Type B pancreatic cell (in vitro differentiated cells): Measurements from ENCODE around the gene SYNCRIP. TPM values are rescaled to one million over a fixed set of nuclear protein-coding genes. Genes with fewer than 3 reads are reported as not detected.
A peak's percentile ranks its signal among the peaks of the same experiment; 100 is the strongest.

Source experiments
- DNase-seq: peaks from one replicate; pipeline ENCODE4 v3.0.0; 2021; ENCODE audit warnings: mixed read lengths; ENCODE audit not compliant: unreplicated experiment; ENCODE audit errors: extremely low spot score
- H3K27ac Mint-ChIP-seq: 2 replicates; pipeline ENCODE4 v1.8.0; 2021; ENCODE audit warnings: mild to moderate bottlenecking, mixed read lengths
- H3K27me3 Mint-ChIP-seq: 2 replicates; pipeline ENCODE4 v1.8.0; 2021; ENCODE audit warnings: mixed read lengths
- H3K36me3 Mint-ChIP-seq: 2 replicates; pipeline ENCODE4 v1.8.0; 2021; ENCODE audit warnings: mixed read lengths
- H3K4me1 Mint-ChIP-seq: one replicate; pipeline ENCODE4 v1.8.0; 2021; ENCODE audit warnings: mixed read lengths; ENCODE audit not compliant: unreplicated experiment
- H3K4me3 Mint-ChIP-seq: 2 replicates; pipeline ENCODE4 v1.8.0; 2021; ENCODE audit warnings: mild to moderate bottlenecking, mixed read lengths
- H3K9me3 Mint-ChIP-seq: 2 replicates; pipeline ENCODE4 v1.8.0; 2021; ENCODE audit warnings: mixed read lengths
- CTCF ChIP-seq: fragments of 200-600 bp; sonication (generic); conservative IDR thresholded peaks from 2 replicates; pipeline ENCODE4 v1.5.0; 2021; ENCODE audit warnings: antibody characterized with exemption, mild to moderate bottlenecking
- long read RNA-seq: library from polyadenylated mRNA; unstranded; transcript quantifications from one replicate; pipeline ENCODE4 v2.0.0, GENCODE V29; 2020
- total RNA-seq: library from RNA; stranded (reverse); gene quantifications from 2 replicates; pipeline ENCODE4 v1.2.1, GENCODE V29; 2021; ENCODE audit warnings: low replicate concordance

The SYNCRIP gene
- 116 and 117 TPM in 2 replicates for total RNA-seq
- long read RNA-seq, full-length matches to known transcripts, result 49 of 260 reads
- long read RNA-seq, partial matches to known transcripts, result 184 of 260 reads
- long read RNA-seq, other reads (novel, unspliced or antisense), result 27 of 260 reads

DNA sequence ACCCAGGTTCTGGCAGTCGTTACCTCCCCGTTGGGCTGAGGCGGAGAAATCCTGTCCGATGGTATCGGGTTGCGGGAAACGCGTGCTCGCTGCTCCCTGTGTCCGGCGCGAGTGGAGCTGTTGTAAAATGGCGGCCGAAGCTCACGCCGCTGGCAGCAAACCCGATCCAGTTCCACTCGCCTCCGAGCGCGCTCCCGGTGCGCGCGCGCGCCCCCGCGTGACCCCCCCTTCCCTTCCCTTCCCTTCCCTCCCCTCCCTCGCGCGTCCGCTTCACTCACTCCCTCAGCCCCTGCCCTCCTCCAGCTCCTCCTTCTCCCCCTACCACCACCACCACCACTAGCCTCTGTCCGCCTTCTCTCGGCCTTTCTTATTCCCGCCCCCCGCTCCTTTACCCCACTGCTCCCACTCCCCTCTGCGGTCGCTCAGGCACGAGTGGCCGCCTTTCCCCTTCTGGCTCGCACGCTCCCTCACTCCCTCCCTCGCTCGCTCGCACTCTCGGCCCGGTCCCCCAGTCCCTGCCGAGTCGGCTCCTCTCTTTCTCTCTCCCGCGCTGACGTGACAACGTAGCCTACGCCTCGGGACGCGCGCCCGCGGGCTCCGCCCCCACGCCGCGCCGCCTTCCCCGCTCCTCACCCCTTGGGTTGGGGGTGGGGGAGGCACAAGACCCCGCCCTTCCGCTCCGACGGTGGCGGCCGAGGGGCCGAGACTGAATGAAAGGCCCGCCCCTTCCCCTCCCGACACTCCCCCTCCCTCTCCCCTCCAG lies at the start of gene SYNCRIP:
Gene SYNCRIP (minus strand): TSS at position 113 of the 763 bp plus-strand sequence. CDS start 1,447 bp downstream, outside the sequence.
- no peak for TF ChIP-seq CTCF
- H3K4me1 Mint-ChIP-seq, result peaks cover 44% of the 10 kb centered on the region
- peak within 1 kb of the TSS; percentile 99 for H3K27ac Mint-ChIP-seq
- peaks cover 36% of the 10 kb centered on the region for H3K36me3 Mint-ChIP-seq
- H3K27me3 Mint-ChIP-seq, result no peaks in the 10 kb centered on the region
- DNase-seq, result peak; percentile 99
- peak within 1 kb of the TSS; percentile 96 for H3K4me3 Mint-ChIP-seq
- no peaks in the 10 kb centered on the region for H3K9me3 Mint-ChIP-seq

DNA sequence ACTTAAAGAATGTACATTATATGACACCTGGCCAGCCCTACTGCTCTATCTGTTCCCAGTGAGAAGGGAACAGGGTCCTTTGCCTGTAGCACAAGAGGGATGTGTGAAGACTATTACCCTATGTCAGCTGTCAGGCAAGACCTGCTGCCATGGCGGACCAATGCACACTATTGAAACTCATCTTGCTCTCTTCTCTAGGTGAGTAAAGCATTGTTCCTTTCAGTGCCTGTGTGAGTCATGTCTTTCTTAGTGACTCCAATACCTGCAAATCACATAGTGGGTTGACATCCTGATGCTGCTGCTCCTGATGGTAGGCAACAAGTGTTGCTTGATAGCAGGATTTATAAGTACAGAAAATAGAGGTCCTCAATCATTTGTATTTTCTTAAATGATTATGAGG lies 48.8 kb upstream of the SYNCRIP start:
- Mint-ChIP-seq H3K27me3 (no peaks in the 10 kb centered on the region), H3K4me1 (no peaks in the 10 kb centered on the region), H3K27ac (no peak overlapping the region), H3K4me3 (no peak overlapping the region), H3K36me3 (no peaks in the 10 kb centered on the region), H3K9me3 (no peaks in the 10 kb centered on the region)
- no peak for TF ChIP-seq CTCF
- DNase-seq, result no peak

- Mint-ChIP-seq H3K4me1 (no peaks in the 10 kb centered on the region), H3K27ac (no peak overlapping the region), H3K4me3 (no peak overlapping the region), H3K36me3 (no peaks in the 10 kb centered on the region), H3K27me3 (no peaks in the 10 kb centered on the region), H3K9me3 (no peaks in the 10 kb centered on the region)
- DNase-seq, result no peak
- TF ChIP-seq CTCF, result no peak
Measured at GRCh38 chr6:85690071-85690470, 47.4 kb upstream of the SYNCRIP start.

DNA sequence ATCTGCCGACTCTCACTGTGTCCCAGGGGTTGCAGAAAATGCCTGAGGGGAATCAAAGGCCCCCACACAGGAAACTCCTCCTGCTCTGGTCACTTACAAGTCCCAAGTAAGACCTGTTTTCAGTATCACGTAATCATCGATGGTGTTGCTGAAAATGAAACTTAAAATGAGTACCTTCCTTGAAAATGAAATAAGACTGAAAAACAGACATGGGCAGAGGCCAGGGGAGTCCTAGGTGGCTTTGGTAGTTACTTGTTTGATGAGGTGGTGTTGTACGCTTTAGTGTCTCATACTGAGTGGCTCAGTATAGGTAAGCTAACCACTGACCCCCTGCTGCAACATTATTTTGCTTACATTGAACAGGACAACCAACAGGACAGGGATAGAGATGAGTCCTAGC lies 43.0 kb upstream of the SYNCRIP start:
- no peaks in the 10 kb centered on the region for H3K27me3 Mint-ChIP-seq
- no peaks in the 10 kb centered on the region for H3K36me3 Mint-ChIP-seq
- H3K4me3 Mint-ChIP-seq, result no peak overlapping the region
- H3K9me3 Mint-ChIP-seq, result no peaks in the 10 kb centered on the region
- no peak overlapping the region for H3K27ac Mint-ChIP-seq
- TF ChIP-seq CTCF, result no peak
- no peak for DNase-seq
- H3K4me1 Mint-ChIP-seq, result no peaks in the 10 kb centered on the region

- H3K27me3 Mint-ChIP-seq, result no peaks in the 10 kb centered on the region
- no peaks in the 10 kb centered on the region for H3K36me3 Mint-ChIP-seq
- no peak overlapping the region for H3K4me3 Mint-ChIP-seq
- no peaks in the 10 kb centered on the region for H3K9me3 Mint-ChIP-seq
- no peak overlapping the region for H3K27ac Mint-ChIP-seq
- DNase-seq, result no peak
- no peak for TF ChIP-seq CTCF
- H3K4me1 Mint-ChIP-seq, result peaks cover 1% of the 10 kb centered on the region
Measured at GRCh38 chr6:85684809-85685171, 42.1 kb upstream of the SYNCRIP start.
